Right lobe of liver (tissue), 4 donors: ENCODE measurements around the gene AK2.

Experiments
- CTCF ChIP-seq, 4 donors: fragments of 200-600 bp in 3 of 4; fragments of 450-650 bp in 1 of 4; IDR thresholded peaks; one replicate each; pipeline versions ENCODE4 v1.5.1 to v1.8.0; 2016 to 2022; ENCODE audit warnings: antibody characterized with exemption in 4 of 4, mild to moderate bottlenecking in 2 of 4
- POLR2A ChIP-seq: fragments of 450-650 bp; IDR thresholded peaks from one replicate; pipeline ENCODE4 v1.6.1; 2017; ENCODE audit warnings: antibody characterized with exemption, mild to moderate bottlenecking
- donor health status: DM: no; HTN: no; CAD: no.
- donor health status: DM: no; HTN: no; CAD: no.
- donor health status: DM: no; HTN: yes; CAD: no.

- TF ChIP-seq CTCF (IDR thresholded peaks at IDR 0.05) (no peak), POLR2A (no peak)
These were observed 8.6 kb upstream of the AK2 start for GRCh38 chr1:33045246-33045645.
